HG03108 (cell line): Measurements from ENCODE around the gene TCAF1.
"Not testable (repeated sequence)": the region's sequence is repeated elsewhere in the genome, so short reads cannot be mapped to it uniquely, and the experiment has no call there.

Source experiments
- ATAC-seq: cut with Tn5 transposase; IDR thresholded peaks from one replicate; pipeline ENCODE4 v1.9.1; 2021; ENCODE audit warnings: moderate library complexity; ENCODE audit not compliant: unreplicated experiment

The TCAF1 gene

DNA sequence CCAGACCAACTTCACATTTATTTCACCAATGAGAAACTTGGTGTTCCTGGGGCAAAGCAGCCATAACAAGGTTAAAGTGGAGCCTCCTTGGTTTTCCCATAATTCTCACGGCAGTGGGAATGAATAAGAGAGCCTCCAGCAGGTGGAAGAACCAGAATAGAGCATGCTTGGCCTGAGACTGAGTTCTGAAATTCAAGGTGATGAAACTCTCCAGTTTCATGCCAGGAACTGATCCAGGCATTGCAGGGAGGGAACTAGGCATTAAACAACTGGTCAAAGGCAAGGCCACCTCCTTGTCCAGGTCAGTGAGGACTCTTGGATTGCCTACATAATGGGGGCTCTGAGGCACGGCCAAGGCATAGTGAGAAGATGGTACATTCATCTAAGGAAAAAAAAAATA is 44.0 kb downstream of the TCAF1 start:
- not testable (repeated sequence) for ATAC-seq

DNA sequence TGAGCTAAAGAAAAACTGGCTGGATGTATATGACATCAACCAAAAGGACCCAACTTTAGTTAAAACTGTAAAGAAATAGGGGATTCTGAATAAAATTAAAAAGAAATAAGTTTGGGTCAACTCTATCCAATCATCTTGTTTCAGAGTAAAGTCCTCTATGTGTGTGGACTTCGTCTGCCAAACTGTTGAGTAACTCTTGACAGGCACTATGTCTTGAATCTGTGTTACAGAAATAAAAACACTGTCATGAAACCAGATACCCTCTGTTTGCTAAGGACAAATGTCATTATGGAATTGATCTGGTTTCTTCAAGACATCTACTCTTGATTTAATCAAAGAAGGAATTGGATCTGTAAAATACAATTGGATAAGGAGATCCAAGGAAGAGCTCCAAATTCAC is 46.5 kb downstream of the TCAF1 start:
- ATAC-seq, result not testable (repeated sequence)

DNA sequence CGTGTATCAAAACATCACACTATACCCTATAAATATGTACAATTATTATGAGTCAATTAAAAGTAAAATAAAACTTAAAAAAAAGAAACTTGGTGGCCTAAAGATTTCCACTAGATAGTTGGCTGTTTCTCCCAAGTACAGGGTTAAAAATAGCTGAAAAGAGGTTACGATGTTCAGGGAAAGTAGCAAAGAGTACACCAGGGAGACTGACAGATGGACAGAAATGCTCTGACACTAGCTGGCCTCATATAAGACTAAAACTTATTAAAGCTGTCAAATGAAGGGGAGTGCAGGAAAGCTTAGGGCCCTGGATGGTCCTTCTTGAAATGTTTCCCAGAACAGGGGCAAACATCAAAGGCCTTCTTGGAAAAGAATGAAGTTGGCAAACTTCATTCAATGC is 51.3 kb downstream of the TCAF1 start:
- no peak for ATAC-seq

GRCh38 chr7:143849785-143850479 is 52.0 kb downstream of the TCAF1 start:
- ATAC-seq, result no peak

GRCh38 chr7:143848192-143848591 is 53.8 kb downstream of the TCAF1 start:
- ATAC-seq, result no peak

DNA sequence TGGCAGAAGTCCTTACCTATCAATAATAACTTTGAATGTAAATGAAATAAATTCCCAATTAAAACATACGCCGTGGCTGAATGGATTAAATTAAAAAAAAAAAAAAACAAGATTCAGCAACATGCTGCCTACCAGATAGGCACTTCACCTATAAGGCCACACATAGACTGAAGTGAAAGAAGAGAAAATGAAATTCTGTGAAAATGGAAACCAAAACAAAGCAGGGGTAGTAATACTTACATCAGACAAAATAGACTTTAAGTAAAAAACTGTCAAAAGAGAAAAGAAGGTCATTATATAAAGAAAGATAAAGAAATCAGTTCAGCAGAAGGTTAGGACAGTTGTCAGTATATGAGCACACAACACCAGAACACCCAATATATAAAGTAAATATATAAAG is 55.3 kb downstream of the TCAF1 start:
- no peak for ATAC-seq

- ATAC-seq, result not testable (repeated sequence)
These were observed 60.3 kb downstream of the TCAF1 start for GRCh38 chr7:143841696-143842095.

- ATAC-seq, result not testable (repeated sequence)
These were observed 61.9 kb downstream of the TCAF1 start for GRCh38 chr7:143840062-143840461.

DNA sequence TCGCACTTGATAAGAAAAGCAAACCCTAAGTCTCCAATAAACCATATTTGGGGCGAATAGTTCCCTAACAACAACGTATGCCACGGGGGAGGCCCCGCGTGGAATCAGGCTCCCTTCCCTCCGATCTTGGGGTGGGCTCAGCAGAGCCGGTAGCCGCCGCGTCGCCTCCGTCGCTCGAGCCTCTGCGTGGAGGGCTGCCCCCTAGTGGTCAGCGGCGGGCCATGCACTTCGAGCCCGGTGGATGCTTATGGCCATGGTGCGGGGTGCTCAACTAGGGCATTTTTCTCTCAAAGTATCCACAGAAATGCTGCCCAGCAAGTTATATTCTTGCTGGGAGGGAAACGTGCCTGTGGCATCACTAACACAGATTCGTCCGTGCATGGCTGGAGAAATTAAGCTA is 64.8 kb downstream of the TCAF1 start:
- ATAC-seq, result peak; percentile 53

GRCh38 chr7:143836622-143837021 is 65.4 kb downstream of the TCAF1 start:
- ATAC-seq, result peak; percentile 72

- ATAC-seq, result peak; percentile 34
These were observed 65.9 kb downstream of the TCAF1 start for GRCh38 chr7:143836088-143836487.

DNA sequence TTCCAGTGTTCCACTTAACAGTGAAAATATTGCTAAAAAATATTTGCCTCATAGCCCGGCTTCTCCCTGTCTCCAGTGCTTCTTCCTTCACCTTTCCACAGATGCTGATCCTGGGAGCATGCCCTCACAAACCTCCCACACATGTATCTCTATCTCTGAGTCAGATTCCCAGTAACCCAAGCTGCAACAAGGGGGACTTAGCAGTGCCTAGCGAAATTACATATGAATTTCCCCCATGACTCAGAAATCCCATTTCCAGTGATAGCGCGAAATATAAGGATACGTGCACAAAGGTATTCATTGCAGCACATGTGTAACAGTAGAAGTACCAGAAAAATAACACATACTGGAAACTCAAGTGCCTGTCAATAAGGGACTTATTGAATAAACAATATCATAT is 75.4 kb downstream of the TCAF1 start:
- not testable (repeated sequence) for ATAC-seq

DNA sequence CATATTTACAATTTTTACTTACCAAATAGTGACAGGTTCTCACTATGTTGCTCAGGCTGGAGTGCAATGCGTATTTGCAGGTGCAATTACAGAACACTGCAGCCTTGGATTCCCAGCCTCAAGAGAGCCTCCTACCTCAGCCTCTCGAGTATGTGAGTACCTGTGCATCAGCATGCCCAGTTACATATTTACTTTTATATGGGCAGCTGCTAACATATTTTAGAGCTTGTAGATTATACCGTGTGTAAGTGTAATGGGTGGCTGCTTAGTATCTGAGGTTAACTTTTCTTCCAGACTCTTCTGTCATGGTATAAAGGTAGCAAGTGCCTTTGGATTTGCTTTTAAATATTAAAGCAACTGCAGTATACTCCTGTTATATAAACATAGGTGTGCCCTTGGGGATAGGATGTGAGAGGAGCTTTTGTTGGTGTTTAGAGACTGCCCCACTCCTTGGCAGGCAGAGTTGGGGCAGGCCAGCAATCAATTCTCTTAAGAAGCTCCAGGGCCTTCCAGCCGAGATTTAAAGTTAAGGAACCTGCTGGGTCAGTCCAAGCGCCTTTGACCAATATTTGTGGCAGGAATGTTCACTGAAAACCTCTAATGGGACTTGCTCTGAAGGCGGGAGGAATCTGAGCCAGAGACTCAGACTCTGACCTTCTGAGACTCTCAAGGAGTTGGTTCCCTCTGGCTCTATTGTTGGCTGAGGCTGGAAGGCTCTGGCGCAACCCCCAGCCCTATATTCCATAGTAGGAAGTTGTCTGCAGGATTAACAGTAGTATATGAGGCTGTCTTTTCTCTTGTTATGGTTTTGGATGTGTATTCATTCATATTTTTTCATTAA is 77.5 kb downstream of the TCAF1 start:
- not testable (repeated sequence) for ATAC-seq

GRCh38 chr7:143823634-143824294 is 78.2 kb downstream of the TCAF1 start:
- not testable (repeated sequence) for ATAC-seq

DNA sequence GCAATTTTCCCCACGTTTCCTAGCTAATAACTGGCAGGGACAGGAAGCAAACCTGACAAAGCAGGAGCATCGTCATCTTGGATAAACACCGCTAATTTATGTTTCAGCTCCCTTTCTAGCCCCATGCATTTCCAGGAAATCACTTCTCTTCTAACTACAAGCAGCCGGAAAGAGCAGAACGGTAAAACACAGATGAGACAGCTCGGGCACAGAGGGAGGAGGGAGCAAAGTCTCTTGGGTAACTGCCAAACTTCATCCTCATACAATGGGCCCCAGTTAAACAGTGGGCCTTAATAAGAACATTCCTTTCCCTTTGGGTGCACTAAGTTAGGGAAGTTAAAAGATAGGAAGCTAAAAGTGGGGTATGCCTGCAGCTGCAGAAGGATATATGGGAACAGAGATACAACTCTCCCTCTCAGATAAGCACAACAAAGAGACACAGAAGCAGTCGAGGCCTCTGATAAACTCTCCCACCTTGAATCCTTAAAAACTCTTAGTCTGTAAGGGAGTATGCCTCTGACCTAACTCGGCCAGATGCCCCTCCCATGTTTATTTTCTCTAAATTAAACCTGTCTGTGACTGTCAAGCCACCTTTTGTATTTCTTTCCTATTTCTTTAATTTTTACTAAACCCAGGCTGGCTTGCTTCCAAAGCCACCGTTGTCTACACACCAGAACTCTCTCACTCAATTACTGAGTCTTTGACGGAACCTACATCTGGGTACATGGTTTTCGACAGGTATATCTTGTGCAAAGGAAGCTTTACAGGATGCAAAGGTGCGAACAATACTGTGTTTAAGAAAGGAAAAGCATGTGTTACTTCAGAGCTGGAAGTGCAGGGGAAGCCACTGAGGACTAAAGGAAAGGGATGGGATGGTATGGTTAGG is 80.3 kb downstream of the TCAF1 start:
- ATAC-seq, result not testable (repeated sequence)

DNA sequence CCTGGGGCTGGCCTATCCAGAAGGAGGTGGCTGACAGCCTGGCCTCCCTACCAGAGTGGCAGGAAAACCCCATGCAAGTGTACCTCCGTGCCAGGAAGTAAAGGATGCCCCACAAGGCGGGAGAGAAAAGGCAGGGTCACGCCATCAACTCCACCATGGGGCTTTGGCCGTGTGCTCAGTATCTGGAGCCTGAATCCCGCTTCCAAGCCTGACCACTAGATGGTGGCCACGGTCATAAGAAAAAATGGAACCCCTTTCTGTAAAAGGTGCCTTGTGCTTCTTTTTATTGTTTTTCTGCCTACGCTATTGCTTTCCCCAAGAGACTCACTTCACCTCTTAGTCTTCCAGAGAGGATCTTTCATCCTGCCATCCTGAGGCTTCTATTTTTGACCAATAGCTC is 84.1 kb downstream of the TCAF1 start:
- ATAC-seq, result peak; percentile 46

GRCh38 chr7:143816471-143817133 is 85.4 kb downstream of the TCAF1 start:
- not testable (repeated sequence) for ATAC-seq

DNA sequence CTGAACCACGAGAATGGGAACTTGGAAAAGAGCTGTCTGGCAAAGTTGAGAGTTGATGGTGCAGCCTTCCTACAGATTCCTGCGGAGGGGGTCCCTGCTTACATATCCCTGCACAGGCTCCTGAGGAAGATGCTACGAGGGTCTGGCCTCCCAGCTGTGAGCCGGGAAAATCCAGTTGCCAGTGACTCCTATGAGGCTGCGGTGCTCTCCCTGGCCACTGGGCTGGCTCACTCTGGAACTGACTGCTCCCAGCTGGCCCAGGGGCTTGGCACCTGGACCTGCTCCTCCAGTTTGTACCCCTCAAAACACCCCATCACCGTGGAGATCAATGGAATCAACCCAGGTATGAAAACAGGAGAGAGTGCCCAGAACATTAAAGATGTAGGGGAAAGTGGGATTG is 91.3 kb downstream of the TCAF1 start:
- ATAC-seq, result not testable (repeated sequence)

DNA sequence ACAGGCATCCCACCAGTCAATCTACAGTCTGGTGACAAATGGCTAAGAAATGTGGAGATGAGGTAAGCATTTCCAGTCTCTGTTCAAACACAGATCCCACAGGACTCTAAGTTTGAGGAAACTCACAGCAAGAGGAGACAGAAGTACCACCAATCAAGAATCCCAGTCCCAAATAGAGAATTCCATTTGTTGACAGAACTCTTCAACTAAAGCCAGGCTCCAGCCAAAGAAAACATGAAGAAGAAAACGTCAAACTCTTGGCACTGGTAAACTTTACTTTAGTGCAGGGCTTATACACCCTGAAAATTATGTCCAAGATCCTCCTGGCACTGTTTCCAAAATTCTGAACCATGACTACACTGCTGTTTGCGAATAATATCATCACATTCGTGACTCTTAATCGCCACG is 95.3 kb downstream of the TCAF1 start:
- ATAC-seq, result not testable (repeated sequence)
